Neural cell (in vitro differentiated cells): Measurements from ENCODE around the gene COA7. TPM values are rescaled to one million over a fixed set of nuclear protein-coding genes. Genes with fewer than 3 reads are reported as not detected.
"Not testable (repeated sequence)": the region's sequence is repeated elsewhere in the genome, so short reads cannot be mapped to it uniquely, and the experiment has no call there.

Experiments used
- H2AFZ ChIP-seq: fragments of 200-600, 300-800 bp; sonication (generic), shearing (Covaris generic); 2 replicates; pipeline ENCODE4 v1.6.0; 2014; ENCODE audit warnings: low read depth, mild to moderate bottlenecking, antibody characterized with exemption, low read length, moderate library complexity
- H3F3A ChIP-seq: fragments of 200-600 bp; shearing (Covaris generic); 2 replicates; pipeline ENCODE4 v1.6.1; 2016; ENCODE audit warnings: mild to moderate bottlenecking, moderate library complexity, mixed read lengths, antibody characterized with exemption, low read length; ENCODE audit not compliant: insufficient read depth, poor library complexity, severe bottlenecking
- H3K27ac ChIP-seq: fragments of 200-600, 300-800 bp; sonication (generic), shearing (Covaris generic); 2 replicates; pipeline ENCODE4 v1.5.1; 2014; ENCODE audit warnings: mild to moderate bottlenecking, low read length, moderate library complexity
- H3K27me3 ChIP-seq: fragments of 300-800, 200-600 bp; sonication (generic), shearing (Covaris generic); 2 replicates; pipeline ENCODE4 v1.6.0; 2014; ENCODE audit warnings: mild to moderate bottlenecking, low read depth, low read length, moderate library complexity; ENCODE audit not compliant: insufficient read depth
- H3K36me3 ChIP-seq: fragments of 300-800, 200-600 bp; sonication (generic), shearing (Covaris generic); 2 replicates; pipeline ENCODE4 v1.5.1; 2014; ENCODE audit warnings: mild to moderate bottlenecking, antibody characterized with exemption, low read length, moderate library complexity; ENCODE audit not compliant: insufficient read depth
- H3K4me2 ChIP-seq: fragments of 300-800, 200-600 bp; sonication (generic), shearing (Covaris generic); 2 replicates; pipeline ENCODE4 v1.6.0; 2014; ENCODE audit warnings: mild to moderate bottlenecking, low read length
- H3K4me3 ChIP-seq: fragments of 300-800, 200-600 bp; sonication (generic), shearing (Covaris generic); 2 replicates; pipeline ENCODE4 v1.5.1; 2014; ENCODE audit warnings: mild to moderate bottlenecking, low read length, moderate library complexity
- H3K79me2 ChIP-seq: fragments of 200-600 bp; shearing (Covaris generic); replicated peaks from 2 replicates; pipeline ENCODE4 v1.6.0; 2014; ENCODE audit warnings: mild to moderate bottlenecking, low read length, moderate library complexity; ENCODE audit not compliant: insufficient read depth
- H3K9ac ChIP-seq: fragments of 300-800, 200-600 bp; sonication (generic), shearing (Covaris generic); 2 replicates; pipeline ENCODE4 v1.6.1; 2016; ENCODE audit warnings: mild to moderate bottlenecking, low read length, mixed read lengths
- H3K9me2 ChIP-seq: fragments of 200-600 bp; shearing (Covaris generic); 2 replicates; pipeline ENCODE4 v1.6.1; 2016; ENCODE audit warnings: mild to moderate bottlenecking, low read length, mixed read lengths; ENCODE audit not compliant: insufficient read depth
- H3K9me3 ChIP-seq: fragments of 200-600, 300-800 bp; sonication (generic), shearing (Covaris generic); 2 replicates; pipeline ENCODE4 v1.6.1; 2016; ENCODE audit warnings: mild to moderate bottlenecking, mixed run types, low read length, moderate library complexity, mixed read lengths
- H4K20me1 ChIP-seq: fragments of 200-600 bp; shearing (Covaris generic); 2 replicates; pipeline ENCODE4 v1.6.1; 2016; ENCODE audit warnings: mild to moderate bottlenecking, mixed run types; ENCODE audit not compliant: insufficient read depth
- EP300 ChIP-seq: fragments of 450-650 bp; conservative IDR thresholded peaks from 2 replicates; pipeline ENCODE4 v1.6.1; 2014; ENCODE audit warnings: antibody characterized with exemption, mild to moderate bottlenecking, moderate library complexity; ENCODE audit not compliant: poor library complexity, severe bottlenecking
- EZH2 ChIP-seq: fragments of 200-600, 300-800 bp; shearing (Covaris generic), sonication (generic); IDR thresholded peaks from 2 replicates; pipeline ENCODE4 v1.6.1; 2014; ENCODE audit warnings: antibody characterized with exemption, low read length, borderline replicate concordance, mild to moderate bottlenecking; ENCODE audit not compliant: insufficient read depth, poor library complexity, severe bottlenecking
- MXI1 ChIP-seq: fragments of 450-650 bp; conservative IDR thresholded peaks from 2 replicates; pipeline ENCODE4 v1.6.1; 2014; ENCODE audit warnings: antibody characterized with exemption, mild to moderate bottlenecking; ENCODE audit not compliant: poor library complexity, severe bottlenecking
- POLR2AphosphoS5 ChIP-seq: IDR thresholded peaks from 2 replicates; pipeline ENCODE4 v1.6.1; 2012
- RAD21 ChIP-seq: fragments of 450-650 bp; conservative IDR thresholded peaks from 2 replicates; pipeline ENCODE4 v1.6.1; 2014; ENCODE audit warnings: antibody characterized with exemption, mild to moderate bottlenecking, moderate library complexity
- polyA plus RNA-seq: library from polyadenylated mRNA; depleted of rRNA; stranded (reverse); fragments of >200 nt; gene quantifications from 2 replicates; pipeline ENCODE4 v1.2.3, GENCODE V29; 2014
- TF ChIP-seq, protein P1 (sequence below): IDR thresholded peaks from 2 replicates; pipeline ENCODE4 v1.6.1; 2012; ENCODE audit warnings: borderline replicate concordance
- TF ChIP-seq, protein P2 (sequence below): fragments of 450-650 bp; IDR thresholded peaks from 2 replicates; pipeline ENCODE4 v1.5.1; 2014; ENCODE audit warnings: antibody characterized with exemption, mild to moderate bottlenecking, moderate library complexity; ENCODE audit not compliant: poor library complexity, severe bottlenecking

Gene COA7
- polyA plus RNA-seq, 1 donor from 2014 or later: 11.6 TPM

DNA sequence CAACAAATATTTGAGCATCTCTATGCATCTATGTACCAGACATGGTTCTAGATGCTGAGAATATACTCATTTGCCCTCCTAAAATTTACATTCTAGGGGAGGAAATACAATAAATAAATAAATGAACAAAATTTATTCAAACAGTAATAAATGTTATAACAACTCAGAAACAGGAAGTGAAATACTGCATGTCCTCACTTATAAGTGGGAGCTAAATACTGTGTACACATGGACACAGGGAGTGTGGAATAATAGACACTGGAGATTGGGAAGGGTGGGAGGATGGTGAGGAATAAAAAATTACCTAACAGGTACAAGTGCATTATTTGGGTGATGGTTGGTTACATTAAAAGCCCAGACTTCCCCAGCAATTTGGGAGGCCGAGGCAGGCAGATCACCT lies 4.3 kb downstream of the COA7 start:
- no peak for TF ChIP-seq POLR2AphosphoS5
- TF ChIP-seq EP300: no peak
- TF ChIP-seq, protein P1, sequence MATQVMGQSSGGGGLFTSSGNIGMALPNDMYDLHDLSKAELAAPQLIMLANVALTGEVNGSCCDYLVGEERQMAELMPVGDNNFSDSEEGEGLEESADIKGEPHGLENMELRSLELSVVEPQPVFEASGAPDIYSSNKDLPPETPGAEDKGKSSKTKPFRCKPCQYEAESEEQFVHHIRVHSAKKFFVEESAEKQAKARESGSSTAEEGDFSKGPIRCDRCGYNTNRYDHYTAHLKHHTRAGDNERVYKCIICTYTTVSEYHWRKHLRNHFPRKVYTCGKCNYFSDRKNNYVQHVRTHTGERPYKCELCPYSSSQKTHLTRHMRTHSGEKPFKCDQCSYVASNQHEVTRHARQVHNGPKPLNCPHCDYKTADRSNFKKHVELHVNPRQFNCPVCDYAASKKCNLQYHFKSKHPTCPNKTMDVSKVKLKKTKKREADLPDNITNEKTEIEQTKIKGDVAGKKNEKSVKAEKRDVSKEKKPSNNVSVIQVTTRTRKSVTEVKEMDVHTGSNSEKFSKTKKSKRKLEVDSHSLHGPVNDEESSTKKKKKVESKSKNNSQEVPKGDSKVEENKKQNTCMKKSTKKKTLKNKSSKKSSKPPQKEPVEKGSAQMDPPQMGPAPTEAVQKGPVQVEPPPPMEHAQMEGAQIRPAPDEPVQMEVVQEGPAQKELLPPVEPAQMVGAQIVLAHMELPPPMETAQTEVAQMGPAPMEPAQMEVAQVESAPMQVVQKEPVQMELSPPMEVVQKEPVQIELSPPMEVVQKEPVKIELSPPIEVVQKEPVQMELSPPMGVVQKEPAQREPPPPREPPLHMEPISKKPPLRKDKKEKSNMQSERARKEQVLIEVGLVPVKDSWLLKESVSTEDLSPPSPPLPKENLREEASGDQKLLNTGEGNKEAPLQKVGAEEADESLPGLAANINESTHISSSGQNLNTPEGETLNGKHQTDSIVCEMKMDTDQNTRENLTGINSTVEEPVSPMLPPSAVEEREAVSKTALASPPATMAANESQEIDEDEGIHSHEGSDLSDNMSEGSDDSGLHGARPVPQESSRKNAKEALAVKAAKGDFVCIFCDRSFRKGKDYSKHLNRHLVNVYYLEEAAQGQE: no peak
- TF ChIP-seq RAD21: no peak
- TF ChIP-seq EZH2: no peak
- Histone ChIP-seq H3K36me3 (no peaks in the 10 kb centered on the region), H3K79me2 (no peaks in the 10 kb centered on the region), H3K27ac (no peak overlapping the region), H3K4me2 (no peak overlapping the region), H3K9me2 (no peaks in the 10 kb centered on the region), H2AFZ (no peak overlapping the region), H3K4me3 (no peak overlapping the region), H4K20me1 (no peaks in the 10 kb centered on the region), H3K9ac (no peak overlapping the region), H3K27me3 (no peaks in the 10 kb centered on the region), H3K9me3 (no peaks in the 10 kb centered on the region), H3F3A (no peaks in the 10 kb centered on the region)

DNA sequence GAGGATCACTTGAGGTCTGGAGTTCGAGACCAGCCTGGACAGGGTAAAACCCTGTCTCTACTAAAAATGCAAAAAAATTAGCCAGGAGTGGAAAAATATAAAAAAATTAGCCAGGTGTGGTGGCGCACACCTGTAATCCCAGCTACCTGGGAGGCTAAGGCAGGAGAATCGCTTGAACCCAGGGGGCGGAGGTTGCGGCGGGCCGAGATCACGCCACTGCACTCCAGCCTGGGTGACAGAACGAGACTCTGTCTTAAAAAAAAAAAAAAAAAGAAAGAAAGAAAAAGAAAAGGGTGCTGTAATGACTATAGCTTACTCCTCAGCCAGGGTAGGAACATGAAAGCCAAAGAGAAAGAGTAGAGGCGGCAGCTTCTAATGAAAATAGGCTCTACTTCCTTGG lies 4.8 kb downstream of the COA7 start:
- H3K9me2 ChIP-seq, H3K27ac ChIP-seq, H3K27me3 ChIP-seq, H3K36me3 ChIP-seq, H3F3A ChIP-seq, H3K9ac ChIP-seq, H4K20me1 ChIP-seq, H3K4me3 ChIP-seq, H3K9me3 ChIP-seq, H3K79me2 ChIP-seq, H2AFZ ChIP-seq, H3K4me2 ChIP-seq: not testable (repeated sequence)

DNA sequence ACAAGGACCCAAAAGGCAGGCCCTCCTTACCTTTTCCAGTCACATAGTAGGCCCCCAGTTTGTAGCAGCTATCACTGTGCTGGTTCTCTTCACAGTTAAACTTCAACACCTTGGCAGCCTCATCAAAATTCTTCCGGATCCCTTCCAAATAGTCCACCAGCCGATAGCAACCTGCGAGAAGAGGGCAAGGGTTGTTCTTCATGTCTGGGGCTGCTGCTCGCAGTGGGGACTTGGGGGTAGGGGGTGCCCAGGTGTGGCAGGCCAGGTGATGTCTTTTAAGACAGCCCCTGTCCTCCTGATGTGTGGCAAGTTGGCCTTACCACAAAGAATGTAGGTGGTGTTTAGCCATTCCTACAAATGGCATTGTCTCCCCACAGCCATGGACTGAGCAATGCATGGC lies 5.5 kb downstream of the COA7 start:
- Histone ChIP-seq H3K9ac (no peak overlapping the region), H3K4me3 (no peak overlapping the region), H3K36me3 (no peaks in the 10 kb centered on the region), H3K79me2 (no peaks in the 10 kb centered on the region), H3K9me3 (no peaks in the 10 kb centered on the region), H2AFZ (no peak overlapping the region), H3K9me2 (no peaks in the 10 kb centered on the region), H3F3A (no peaks in the 10 kb centered on the region), H3K4me2 (no peak overlapping the region), H3K27me3 (no peaks in the 10 kb centered on the region), H3K27ac (no peak overlapping the region), H4K20me1 (no peaks in the 10 kb centered on the region)
- TF ChIP-seq RAD21: no peak
- TF ChIP-seq MXI1: no peak
- no peak for TF ChIP-seq EP300
- TF ChIP-seq, protein P1: no peak
- no peak for TF ChIP-seq POLR2AphosphoS5
- TF ChIP-seq EZH2: no peak
- TF ChIP-seq, protein P2, sequence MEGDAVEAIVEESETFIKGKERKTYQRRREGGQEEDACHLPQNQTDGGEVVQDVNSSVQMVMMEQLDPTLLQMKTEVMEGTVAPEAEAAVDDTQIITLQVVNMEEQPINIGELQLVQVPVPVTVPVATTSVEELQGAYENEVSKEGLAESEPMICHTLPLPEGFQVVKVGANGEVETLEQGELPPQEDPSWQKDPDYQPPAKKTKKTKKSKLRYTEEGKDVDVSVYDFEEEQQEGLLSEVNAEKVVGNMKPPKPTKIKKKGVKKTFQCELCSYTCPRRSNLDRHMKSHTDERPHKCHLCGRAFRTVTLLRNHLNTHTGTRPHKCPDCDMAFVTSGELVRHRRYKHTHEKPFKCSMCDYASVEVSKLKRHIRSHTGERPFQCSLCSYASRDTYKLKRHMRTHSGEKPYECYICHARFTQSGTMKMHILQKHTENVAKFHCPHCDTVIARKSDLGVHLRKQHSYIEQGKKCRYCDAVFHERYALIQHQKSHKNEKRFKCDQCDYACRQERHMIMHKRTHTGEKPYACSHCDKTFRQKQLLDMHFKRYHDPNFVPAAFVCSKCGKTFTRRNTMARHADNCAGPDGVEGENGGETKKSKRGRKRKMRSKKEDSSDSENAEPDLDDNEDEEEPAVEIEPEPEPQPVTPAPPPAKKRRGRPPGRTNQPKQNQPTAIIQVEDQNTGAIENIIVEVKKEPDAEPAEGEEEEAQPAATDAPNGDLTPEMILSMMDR: no peak
